Measurements from ENCODE around the gene SPTBN1. TPM values are rescaled to one million over a fixed set of nuclear protein-coding genes. Genes with fewer than 3 reads are reported as not detected.

The SPTBN1 gene
- polyA plus RNA-seq, 2 of the 4 experiments (the other 2 are of a cell fraction): 105 to 126 TPM

DNA sequence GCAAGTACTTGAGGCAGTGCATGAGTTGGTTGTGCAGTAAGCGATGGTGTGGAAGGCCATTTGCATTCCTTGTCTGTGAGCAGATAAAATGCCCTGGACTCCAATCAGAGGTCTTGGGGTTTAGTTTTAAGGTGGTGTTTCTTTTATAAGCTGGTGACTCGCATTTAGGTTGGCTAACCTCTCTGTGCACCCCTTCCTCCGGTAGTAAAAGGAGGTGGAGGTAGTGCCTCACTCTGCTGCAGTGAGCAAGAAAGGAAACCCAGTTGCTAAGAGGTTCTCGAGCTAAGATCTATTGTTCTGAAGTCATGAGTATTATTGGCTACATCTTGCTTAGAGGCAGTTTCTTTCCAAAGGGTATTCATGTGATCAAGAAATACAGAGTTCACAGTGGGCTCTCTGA is 193.1 kb downstream of the SPTBN1 start:
- H3K4me3 ChIP-seq: no peak overlapping the region
- POLR2A ChIA-PET: no interaction called here
- H3K4me1 ChIP-seq: peaks cover 10% of the 10 kb centered on the region
- FAIRE-seq (no peak), ATAC-seq (no peak), DNase-seq (ENCODE audit: low read depth in 1 of 2, low spot score in 1 of 2) (no peak)
- WGBS (ENCODE audit: missing lambda C conversion rate): 95% methylated on average over 4 of the region's 4 CpGs
- no peaks in the 10 kb centered on the region for H3K9me3 ChIP-seq
- no peak overlapping the region for H3K4me2 ChIP-seq
- CTCF ChIA-PET: interaction anchor here (1.0 to 2.7 kb wide), 4 partner anchors 9 to 25 kb away, joined by 3 to 12 read pairs (median 4); no protein-coding TSS in a partner anchor
- TF ChIP-seq PHF8 (IDR thresholded peaks at IDR 0.05; ENCODE audit: borderline replicate concordance, low read depth) (no peak), HES2 (IDR thresholded peaks at IDR 0.05) (no peak), ZFP36 (IDR thresholded peaks at IDR 0.05; ENCODE audit: borderline replicate concordance, partially characterized antibody) (no peak)
- H3K27ac ChIP-seq: no peak overlapping the region

- DNase-seq (ENCODE audit: low read depth in 1 of 2, low spot score in 1 of 2) (no peak), ATAC-seq (no peak), FAIRE-seq (no peak)
- H3K4me2 ChIP-seq: no peak overlapping the region
- H3K4me1 ChIP-seq: peaks cover 10% of the 10 kb centered on the region
- WGBS (ENCODE audit: missing lambda C conversion rate): 92% methylated on average over 12 of the region's 12 CpGs
- TF ChIP-seq HDAC2 (IDR thresholded peaks at IDR 0.05) (no peak), FOSB (CRISPR knock-in tag; IDR thresholded peaks at IDR 0.05) (no peak), RNF2 (IDR thresholded peaks at IDR 0.05; ENCODE audit: borderline replicate concordance, low read depth) (no peak), CEBPB (IDR thresholded peaks at IDR 0.05) (no peak), ZFP36 (IDR thresholded peaks at IDR 0.05; ENCODE audit: borderline replicate concordance, partially characterized antibody) (no peak), MAZ (IDR thresholded peaks at IDR 0.05; ENCODE audit: borderline replicate concordance, low read depth, low read length) (no peak), FOXS1 (CRISPR knock-in tag; IDR thresholded peaks at IDR 0.05) (no peak), SREBF2 (IDR thresholded peaks at IDR 0.05) (no peak), GATA3 (IDR thresholded peaks at IDR 0.05; ENCODE audit: borderline replicate concordance) (no peak), ZC3H11A (IDR thresholded peaks at IDR 0.05) (no peak), EHMT2 (IDR thresholded peaks at IDR 0.05; ENCODE audit: low read depth) (no peak)
- TF ChIP-seq, protein P1, sequence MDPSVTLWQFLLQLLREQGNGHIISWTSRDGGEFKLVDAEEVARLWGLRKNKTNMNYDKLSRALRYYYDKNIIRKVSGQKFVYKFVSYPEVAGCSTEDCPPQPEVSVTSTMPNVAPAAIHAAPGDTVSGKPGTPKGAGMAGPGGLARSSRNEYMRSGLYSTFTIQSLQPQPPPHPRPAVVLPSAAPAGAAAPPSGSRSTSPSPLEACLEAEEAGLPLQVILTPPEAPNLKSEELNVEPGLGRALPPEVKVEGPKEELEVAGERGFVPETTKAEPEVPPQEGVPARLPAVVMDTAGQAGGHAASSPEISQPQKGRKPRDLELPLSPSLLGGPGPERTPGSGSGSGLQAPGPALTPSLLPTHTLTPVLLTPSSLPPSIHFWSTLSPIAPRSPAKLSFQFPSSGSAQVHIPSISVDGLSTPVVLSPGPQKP (IDR thresholded peaks at IDR 0.05; ENCODE audit: low read depth, low read length): no peak
- TF ChIP-seq, protein P2, sequence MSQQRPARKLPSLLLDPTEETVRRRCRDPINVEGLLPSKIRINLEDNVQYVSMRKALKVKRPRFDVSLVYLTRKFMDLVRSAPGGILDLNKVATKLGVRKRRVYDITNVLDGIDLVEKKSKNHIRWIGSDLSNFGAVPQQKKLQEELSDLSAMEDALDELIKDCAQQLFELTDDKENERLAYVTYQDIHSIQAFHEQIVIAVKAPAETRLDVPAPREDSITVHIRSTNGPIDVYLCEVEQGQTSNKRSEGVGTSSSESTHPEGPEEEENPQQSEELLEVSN (IDR thresholded peaks at IDR 0.05; ENCODE audit: borderline replicate concordance, low read depth): no peak
- H3K4me3 ChIP-seq: no peak overlapping the region
- no peaks in the 10 kb centered on the region for H3K9me3 ChIP-seq
- POLR2A ChIA-PET: no interaction called here
- H3K27ac ChIP-seq: no peak overlapping the region
- CTCF ChIA-PET: interaction anchor here (1.0 to 2.7 kb wide), 4 partner anchors 9 to 25 kb away, joined by 3 to 12 read pairs (median 4); no protein-coding TSS in a partner anchor
Observed at GRCh38 chr2:54649633-54650032, 193.5 kb downstream of the SPTBN1 start.

DNA sequence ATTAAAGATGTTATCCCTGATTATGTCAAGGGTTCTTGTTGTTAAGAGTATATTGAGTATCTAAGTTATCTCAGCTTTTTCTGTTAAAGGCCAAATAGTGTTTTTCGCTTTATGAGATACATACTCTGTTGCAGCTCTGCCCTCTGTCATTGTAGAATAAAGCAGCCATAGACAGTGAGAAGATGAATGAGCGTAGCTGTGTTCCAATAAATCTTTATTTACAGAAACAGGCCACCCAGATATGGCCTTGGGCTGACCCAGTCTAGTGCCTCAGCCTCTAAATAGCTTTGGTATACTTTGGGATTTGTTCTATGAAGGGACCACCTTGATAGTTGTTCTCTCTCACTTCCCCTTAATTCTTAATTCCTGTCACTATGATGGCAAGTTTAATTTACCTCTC is 194.5 kb downstream of the SPTBN1 start:
- Histone ChIP-seq H3K4me1 (peaks cover 10% of the 10 kb centered on the region), H3K4me2 (no peak overlapping the region), H3K9me3 (no peaks in the 10 kb centered on the region), H3K27ac (no peak overlapping the region), H3K4me3 (no peak overlapping the region)
- ChIA-PET CTCF (interaction anchor here (0.9 to 2.7 kb wide), 4 partner anchors 8 to 544 kb away, joined by 3 to 12 read pairs (median 6); no protein-coding TSS in a partner anchor), POLR2A (no interaction called here)
- DNase-seq (ENCODE audit: low read depth in 1 of 2, low spot score in 1 of 2) (no peak), ATAC-seq (no peak), FAIRE-seq (no peak)
- 93% methylated on average over 2 of the region's 2 CpGs for WGBS (ENCODE audit: missing lambda C conversion rate)
- no peak for TF ChIP-seq ATOH8 (CRISPR knock-in tag; IDR thresholded peaks at IDR 0.05; ENCODE audit: low read depth)
- TF ChIP-seq CEBPB (IDR thresholded peaks at IDR 0.05): no peak
- TF ChIP-seq RFX5 (IDR thresholded peaks at IDR 0.05): no peak
- TF ChIP-seq, protein P3, sequence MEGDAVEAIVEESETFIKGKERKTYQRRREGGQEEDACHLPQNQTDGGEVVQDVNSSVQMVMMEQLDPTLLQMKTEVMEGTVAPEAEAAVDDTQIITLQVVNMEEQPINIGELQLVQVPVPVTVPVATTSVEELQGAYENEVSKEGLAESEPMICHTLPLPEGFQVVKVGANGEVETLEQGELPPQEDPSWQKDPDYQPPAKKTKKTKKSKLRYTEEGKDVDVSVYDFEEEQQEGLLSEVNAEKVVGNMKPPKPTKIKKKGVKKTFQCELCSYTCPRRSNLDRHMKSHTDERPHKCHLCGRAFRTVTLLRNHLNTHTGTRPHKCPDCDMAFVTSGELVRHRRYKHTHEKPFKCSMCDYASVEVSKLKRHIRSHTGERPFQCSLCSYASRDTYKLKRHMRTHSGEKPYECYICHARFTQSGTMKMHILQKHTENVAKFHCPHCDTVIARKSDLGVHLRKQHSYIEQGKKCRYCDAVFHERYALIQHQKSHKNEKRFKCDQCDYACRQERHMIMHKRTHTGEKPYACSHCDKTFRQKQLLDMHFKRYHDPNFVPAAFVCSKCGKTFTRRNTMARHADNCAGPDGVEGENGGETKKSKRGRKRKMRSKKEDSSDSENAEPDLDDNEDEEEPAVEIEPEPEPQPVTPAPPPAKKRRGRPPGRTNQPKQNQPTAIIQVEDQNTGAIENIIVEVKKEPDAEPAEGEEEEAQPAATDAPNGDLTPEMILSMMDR (IDR thresholded peaks at IDR 0.05): no peak
- no peak for TF ChIP-seq REST (IDR thresholded peaks at IDR 0.05)
- TF ChIP-seq RCOR1 (IDR thresholded peaks at IDR 0.05; ENCODE audit: low read depth, low read length): no peak
- no peak for TF ChIP-seq RARB (CRISPR knock-in tag; IDR thresholded peaks at IDR 0.05)
- no peak for TF ChIP-seq HMGXB4 (CRISPR knock-in tag; IDR thresholded peaks at IDR 0.05; ENCODE audit: borderline replicate concordance)
- TF ChIP-seq HOXA7 (CRISPR knock-in tag; IDR thresholded peaks at IDR 0.05): no peak
